ENCODE measurements around the gene LTC4S. TPM values are rescaled to one million over a fixed set of nuclear protein-coding genes. Genes with fewer than 3 reads are reported as not detected.

The LTC4S gene
- total and polyA plus RNA-seq, 9 of the 15 experiments (the other 6 are each of a cell fraction or from before 2014, with no cell fraction given): 0.17 to 0.77 (median 0.75) TPM; not detected in 6

DNA sequence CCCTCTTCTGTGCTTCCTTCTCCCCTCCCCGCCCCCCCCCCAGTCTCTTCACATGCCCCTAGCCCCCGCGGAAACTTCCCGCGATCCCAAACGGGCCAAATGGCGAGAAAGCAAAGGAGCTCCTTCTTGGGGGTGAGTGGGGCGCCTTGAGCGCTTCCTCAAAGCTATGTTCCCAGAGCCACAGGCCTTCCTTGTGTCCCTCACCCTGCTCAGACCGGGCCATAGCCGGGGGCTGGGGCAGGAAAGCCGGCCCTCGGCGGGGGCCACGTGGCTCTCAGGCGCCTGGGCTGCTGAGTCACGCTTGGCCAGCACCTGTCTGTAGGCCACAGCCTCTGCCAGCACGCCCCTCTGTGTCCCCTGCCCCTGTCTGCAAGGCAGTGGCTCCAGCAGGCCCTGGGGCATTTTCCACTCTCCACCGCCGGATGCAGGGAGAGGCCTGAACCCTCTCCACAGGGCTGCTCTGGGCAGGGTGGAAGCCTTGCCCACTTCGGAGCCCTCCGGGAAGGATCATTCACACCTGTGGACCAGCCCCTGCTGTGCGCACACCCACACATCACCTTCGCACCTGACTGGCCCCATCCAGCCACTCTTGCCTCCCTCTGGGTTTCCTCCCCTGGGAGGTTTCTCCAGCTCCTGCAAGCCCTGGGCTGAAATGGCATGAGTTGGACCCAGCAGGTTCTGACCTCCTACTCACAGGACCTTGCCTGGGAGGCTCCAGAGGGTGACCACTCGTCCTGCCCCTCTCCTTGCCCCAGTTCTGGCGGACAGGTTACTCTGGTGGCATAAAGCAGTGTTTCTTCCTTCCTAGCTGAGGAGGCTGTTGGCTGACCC, 25.7 kb downstream of the LTC4S start (continued):
- TF ChIP-seq, protein P1, sequence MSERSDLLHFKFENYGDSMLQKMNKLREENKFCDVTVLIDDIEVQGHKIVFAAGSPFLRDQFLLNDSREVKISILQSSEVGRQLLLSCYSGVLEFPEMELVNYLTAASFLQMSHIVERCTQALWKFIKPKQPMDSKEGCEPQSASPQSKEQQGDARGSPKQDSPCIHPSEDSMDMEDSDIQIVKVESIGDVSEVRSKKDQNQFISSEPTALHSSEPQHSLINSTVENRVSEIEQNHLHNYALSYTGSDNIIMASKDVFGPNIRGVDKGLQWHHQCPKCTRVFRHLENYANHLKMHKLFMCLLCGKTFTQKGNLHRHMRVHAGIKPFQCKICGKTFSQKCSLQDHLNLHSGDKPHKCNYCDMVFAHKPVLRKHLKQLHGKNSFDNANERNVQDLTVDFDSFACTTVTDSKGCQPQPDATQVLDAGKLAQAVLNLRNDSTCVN (CRISPR knock-in tag; IDR thresholded peaks at IDR 0.05): 0 out of 2 replicates have a peak, but pooled peaks have one; percentile 79
- TF ChIP-seq GABPA (tag; conservative IDR thresholded peaks at IDR 0.05; ENCODE audit: low read depth) (0 out of 2 replicates have a peak, but pooled peaks have one; percentile 6), RBBP5 (IDR thresholded peaks at IDR 0.05; ENCODE audit: borderline replicate concordance, insufficient read depth, low read length, poor library complexity, severe bottlenecking) (no peak), COPS2 (conservative IDR thresholded peaks at IDR 0.05) (no peak), HMG20A (CRISPR knock-in tag; conservative IDR thresholded peaks at IDR 0.05) (0 out of 2 replicates have a peak, but pooled peaks have one; percentile 9), RBM25 (IDR thresholded peaks at IDR 0.05; ENCODE audit: low read depth, low read length, severe bottlenecking) (no peak), FUS (optimal IDR thresholded peaks at IDR 0.05; ENCODE audit: low read depth, low read length) (no peak), NCOA1 (IDR thresholded peaks at IDR 0.05; ENCODE audit: low read depth) (no peak), NFE2L1 (tag; IDR thresholded peaks at IDR 0.05; ENCODE audit: borderline replicate concordance, low read depth) (peak; percentile 70), ZNF764 (CRISPR knock-in tag; IDR thresholded peaks at IDR 0.05; ENCODE audit: low read depth) (no peak), PHB2 (IDR thresholded peaks at IDR 0.05; ENCODE audit: low read depth) (no peak), ILK (tag; IDR thresholded peaks at IDR 0.05; ENCODE audit: borderline replicate concordance, low read depth) (no peak), SRF (CRISPR knock-in tag; IDR thresholded peaks at IDR 0.05) (0 out of 4 replicates have a peak, but pooled peaks of 1 of the 2 experiments have one; percentile 49), KLF10 (CRISPR knock-in tag; IDR thresholded peaks at IDR 0.05) (no peak), DMBX1 (CRISPR knock-in tag; IDR thresholded peaks at IDR 0.05; ENCODE audit: borderline replicate concordance) (peak; percentile 97)
- TF ChIP-seq, protein P2, sequence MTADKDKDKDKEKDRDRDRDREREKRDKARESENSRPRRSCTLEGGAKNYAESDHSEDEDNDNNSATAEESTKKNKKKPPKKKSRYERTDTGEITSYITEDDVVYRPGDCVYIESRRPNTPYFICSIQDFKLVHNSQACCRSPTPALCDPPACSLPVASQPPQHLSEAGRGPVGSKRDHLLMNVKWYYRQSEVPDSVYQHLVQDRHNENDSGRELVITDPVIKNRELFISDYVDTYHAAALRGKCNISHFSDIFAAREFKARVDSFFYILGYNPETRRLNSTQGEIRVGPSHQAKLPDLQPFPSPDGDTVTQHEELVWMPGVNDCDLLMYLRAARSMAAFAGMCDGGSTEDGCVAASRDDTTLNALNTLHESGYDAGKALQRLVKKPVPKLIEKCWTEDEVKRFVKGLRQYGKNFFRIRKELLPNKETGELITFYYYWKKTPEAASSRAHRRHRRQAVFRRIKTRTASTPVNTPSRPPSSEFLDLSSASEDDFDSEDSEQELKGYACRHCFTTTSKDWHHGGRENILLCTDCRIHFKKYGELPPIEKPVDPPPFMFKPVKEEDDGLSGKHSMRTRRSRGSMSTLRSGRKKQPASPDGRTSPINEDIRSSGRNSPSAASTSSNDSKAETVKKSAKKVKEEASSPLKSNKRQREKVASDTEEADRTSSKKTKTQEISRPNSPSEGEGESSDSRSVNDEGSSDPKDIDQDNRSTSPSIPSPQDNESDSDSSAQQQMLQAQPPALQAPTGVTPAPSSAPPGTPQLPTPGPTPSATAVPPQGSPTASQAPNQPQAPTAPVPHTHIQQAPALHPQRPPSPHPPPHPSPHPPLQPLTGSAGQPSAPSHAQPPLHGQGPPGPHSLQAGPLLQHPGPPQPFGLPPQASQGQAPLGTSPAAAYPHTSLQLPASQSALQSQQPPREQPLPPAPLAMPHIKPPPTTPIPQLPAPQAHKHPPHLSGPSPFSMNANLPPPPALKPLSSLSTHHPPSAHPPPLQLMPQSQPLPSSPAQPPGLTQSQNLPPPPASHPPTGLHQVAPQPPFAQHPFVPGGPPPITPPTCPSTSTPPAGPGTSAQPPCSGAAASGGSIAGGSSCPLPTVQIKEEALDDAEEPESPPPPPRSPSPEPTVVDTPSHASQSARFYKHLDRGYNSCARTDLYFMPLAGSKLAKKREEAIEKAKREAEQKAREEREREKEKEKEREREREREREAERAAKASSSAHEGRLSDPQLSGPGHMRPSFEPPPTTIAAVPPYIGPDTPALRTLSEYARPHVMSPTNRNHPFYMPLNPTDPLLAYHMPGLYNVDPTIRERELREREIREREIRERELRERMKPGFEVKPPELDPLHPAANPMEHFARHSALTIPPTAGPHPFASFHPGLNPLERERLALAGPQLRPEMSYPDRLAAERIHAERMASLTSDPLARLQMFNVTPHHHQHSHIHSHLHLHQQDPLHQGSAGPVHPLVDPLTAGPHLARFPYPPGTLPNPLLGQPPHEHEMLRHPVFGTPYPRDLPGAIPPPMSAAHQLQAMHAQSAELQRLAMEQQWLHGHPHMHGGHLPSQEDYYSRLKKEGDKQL (CRISPR knock-in tag; IDR thresholded peaks at IDR 0.05; ENCODE audit: borderline replicate concordance): no peak
- TF ChIP-seq, protein P3, sequence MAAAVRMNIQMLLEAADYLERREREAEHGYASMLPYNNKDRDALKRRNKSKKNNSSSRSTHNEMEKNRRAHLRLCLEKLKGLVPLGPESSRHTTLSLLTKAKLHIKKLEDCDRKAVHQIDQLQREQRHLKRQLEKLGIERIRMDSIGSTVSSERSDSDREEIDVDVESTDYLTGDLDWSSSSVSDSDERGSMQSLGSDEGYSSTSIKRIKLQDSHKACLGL (CRISPR knock-in tag; IDR thresholded peaks at IDR 0.05; ENCODE audit: borderline replicate concordance, poor library complexity, severe bottlenecking): peak; percentile 88
- TF ChIP-seq, protein P4, sequence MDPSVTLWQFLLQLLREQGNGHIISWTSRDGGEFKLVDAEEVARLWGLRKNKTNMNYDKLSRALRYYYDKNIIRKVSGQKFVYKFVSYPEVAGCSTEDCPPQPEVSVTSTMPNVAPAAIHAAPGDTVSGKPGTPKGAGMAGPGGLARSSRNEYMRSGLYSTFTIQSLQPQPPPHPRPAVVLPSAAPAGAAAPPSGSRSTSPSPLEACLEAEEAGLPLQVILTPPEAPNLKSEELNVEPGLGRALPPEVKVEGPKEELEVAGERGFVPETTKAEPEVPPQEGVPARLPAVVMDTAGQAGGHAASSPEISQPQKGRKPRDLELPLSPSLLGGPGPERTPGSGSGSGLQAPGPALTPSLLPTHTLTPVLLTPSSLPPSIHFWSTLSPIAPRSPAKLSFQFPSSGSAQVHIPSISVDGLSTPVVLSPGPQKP (CRISPR knock-in tag; IDR thresholded peaks at IDR 0.05): no peak

Measured in K562 (cell line).